ENCODE measurements around the gene CARD19. TPM values are rescaled to one million over a fixed set of nuclear protein-coding genes. Genes with fewer than 3 reads are reported as not detected.

The CARD19 gene
- total and polyA plus RNA-seq, 9 of the 15 experiments (the other 6 are each of a cell fraction or from before 2014, with no cell fraction given) = 0.90 to 34.9 (median 14.6) TPM

GRCh38 chr9:93141771-93142483 is 45.9 kb downstream of the CARD19 start:
- no peak for DNase-seq (ENCODE audit: extremely low read depth in 1 of 4, low spot score in 3 of 4)
- no peak overlapping the region for H3K4me2 ChIP-seq (ENCODE audit: insufficient read depth, low read length)
- in situ Hi-C loops (cut with MboI) (no loop called here), intact Hi-C loops (cut with micrococcal nuclease) (no loop called here)
- peak overlapping the region in 1 of 2 experiments; percentile 43; a peak in 2 of 4 replicates for H3K9ac ChIP-seq (ENCODE audit: insufficient read depth in 1 of 2, low read depth in 2 of 2, low read length in 2 of 2)
- WGBS (ENCODE audit: insufficient coverage, low coverage, missing lambda C conversion rate) = 15% methylated on average over 7 of the region's 8 CpGs
- no peak for TF ChIP-seq PRMT5 (CRISPR knock-in tag; IDR thresholded peaks at IDR 0.05)
- no peak for TF ChIP-seq SP1 (CRISPR knock-in tag; IDR thresholded peaks at IDR 0.05)
- TF ChIP-seq BRD9 (IDR thresholded peaks at IDR 0.05; ENCODE audit: low read depth, partially characterized antibody) = no peak
- no peak for TF ChIP-seq TCF3 (CRISPR knock-in tag; IDR thresholded peaks at IDR 0.05)
- no peak for TF ChIP-seq THRAP3 (IDR thresholded peaks at IDR 0.05; ENCODE audit: borderline replicate concordance)
- no peak for TF ChIP-seq CREM (IDR thresholded peaks at IDR 0.05; ENCODE audit: low read depth)
- no peak for TF ChIP-seq GATA2 (CRISPR knock-in tag; IDR thresholded peaks at IDR 0.05)
- no peak for TF ChIP-seq TEAD1 (CRISPR knock-in tag; IDR thresholded peaks at IDR 0.05)
- no peak for TF ChIP-seq NELFE (IDR thresholded peaks at IDR 0.05; ENCODE audit: insufficient read depth, insufficient read length)
- TF ChIP-seq ZMIZ1 (IDR thresholded peaks at IDR 0.05; ENCODE audit: low read depth in 2 of 2, low read length in 2 of 2) = no peak
- TF ChIP-seq, protein P1, sequence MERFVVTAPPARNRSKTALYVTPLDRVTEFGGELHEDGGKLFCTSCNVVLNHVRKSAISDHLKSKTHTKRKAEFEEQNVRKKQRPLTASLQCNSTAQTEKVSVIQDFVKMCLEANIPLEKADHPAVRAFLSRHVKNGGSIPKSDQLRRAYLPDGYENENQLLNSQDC (CRISPR knock-in tag; IDR thresholded peaks at IDR 0.05) = no peak
- ATAC-seq = no peak
- no peaks in the 10 kb centered on the region for H4K20me1 ChIP-seq (replicated peaks; ENCODE audit: control insufficient read depth, insufficient read depth, low read length)
- ChIA-PET POLR2A (no interaction called here), CTCF (ENCODE audit: low intra/inter-chr PET ratio) (no interaction called here)
- peaks cover 0 to 15% of the 10 kb centered on the region in 2 experiments; a peak in 2 of 5 replicates for H3K4me1 ChIP-seq (replicated peaks in 1 of 2; ENCODE audit: control insufficient read depth in 2 of 2, insufficient read depth in 2 of 2, low read length in 2 of 2)
- no peaks in the 10 kb centered on the region for H3K79me2 ChIP-seq (ENCODE audit: control insufficient read depth, insufficient read depth, low read length)
- BruUV-seq (replicated peaks) = no TSS peak
- no peak overlapping the region for H3K4me3 ChIP-seq
- H3K36me3 ChIP-seq (ENCODE audit: control insufficient read depth, insufficient read depth, low read length) = no peaks in the 10 kb centered on the region
- FAIRE-seq = no peak
- H3K27me3 ChIP-seq (ENCODE audit: control insufficient read depth in 2 of 2, insufficient read depth in 2 of 2, low read length in 2 of 2) = peaks cover 0 to 26% of the 10 kb centered on the region in 2 experiments; a peak in 3 of 5 replicates
- H2AFZ ChIP-seq (ENCODE audit: low read depth, low read length) = no peak overlapping the region
- H3K27ac ChIP-seq (ENCODE audit: extremely low read depth, low read depth, low read length) = no peak overlapping the region
- no peaks in the 10 kb centered on the region for H3K9me1 ChIP-seq (ENCODE audit: control insufficient read depth, insufficient read depth, low read length)
- H3K9me3 ChIP-seq (replicated peaks; ENCODE audit: control insufficient read depth, insufficient read depth, low read depth, low read length) = no peaks in the 10 kb centered on the region

Measured in K562 (cell line).